Right cardiac atrium (tissue), 5 donors: Measurements from ENCODE around the gene CYP2A6. TPM values are rescaled to one million over a fixed set of nuclear protein-coding genes. Genes with fewer than 3 reads are reported as not detected.
A peak's percentile ranks its signal among the peaks of the same experiment; 100 is the strongest.

ENCODE experiments used
- ATAC-seq, 2 donors: fragments of 200-7000 bp; cut with Tn5 transposase; one replicate each; pipeline versions ENCODE4 v1.8.0 to v1.9.1; 2020; ENCODE audit warnings: moderate library complexity in 2 of 2, mild to moderate bottlenecking in 1 of 2
- DNase-seq, 3 donors: peaks; one replicate each; pipeline ENCODE4 v3.0.0-alpha.2; 2020
- H3K27ac ChIP-seq: one replicate; pipeline ENCODE4 v1.5.1; 2013; ENCODE audit warnings: mild to moderate bottlenecking, low read length, control low read depth, moderate library complexity
- H3K27me3 ChIP-seq: one replicate; pipeline ENCODE4 v1.6.1; 2013; ENCODE audit not compliant: control insufficient read depth, insufficient read depth
- H3K4me1 ChIP-seq: one replicate; pipeline ENCODE4 v1.6.1; 2013; ENCODE audit warnings: low read length; ENCODE audit not compliant: control insufficient read depth, insufficient read depth
- H3K4me3 ChIP-seq: one replicate; pipeline ENCODE4 v1.5.1; 2013; ENCODE audit warnings: low read length, control low read depth
- H3K9me3 ChIP-seq: one replicate; pipeline ENCODE4 v1.6.1; 2013; ENCODE audit warnings: low read length; ENCODE audit not compliant: control insufficient read depth
- WGBS: extraction: QIAGEN DNeasy Blood & Tissue Kit; methylation state at CpG from one replicate; pipeline ENCODE4 v1.1.7; 2013; 5-methylcytosine and 5-hydroxymethylcytosine counted together
- intact Hi-C, 4 donors: fragments of 100-400 bp; cut with DNase I; formaldehyde crosslinking; loops; one replicate each; pipeline versions ENCODE4 v1.11.0 to v1.14.0; 2022 to 2023
- polyA plus RNA-seq: library from polyadenylated mRNA; stranded (reverse); fragments of 200-250 nt; gene quantifications from one replicate; pipeline ENCODE4 v1.2.3, GENCODE V29; 2013
- total RNA-seq, 4 donors: library from RNA; stranded (reverse); fragmentation: NEBNext Ultra II Directional; extraction: Animal tissue kit (Norgen Biotek cat#: 25700); gene quantifications; one replicate each; pipeline ENCODE4 v1.2.1, GENCODE V29; 2021
- donor health status: healthy with polysubstance abuse.
- donor health status: DM: no; HTN: yes; CAD: no.
- donor health status: DM: no; HTN: no; CAD: no.
- donor health status: DM: no; HTN: yes; CAD: no; lungs with severe emphysema.
- donor health status: DM: yes; HTN: yes; CAD: no.

The CYP2A6 gene
- total and polyA plus RNA-seq, 5 donors = not detected

- Histone ChIP-seq H3K4me3 (no peak overlapping the region), H3K9me3 (no peaks in the 10 kb centered on the region), H3K27ac (peak overlapping the region; percentile 83), H3K27me3 (no peaks in the 10 kb centered on the region), H3K4me1 (peaks cover 57% of the 10 kb centered on the region)
- intact Hi-C loops = loop anchor here in 1 of 4 donors (5.0 kb wide), 1 partner anchor 143 kb away; no protein-coding TSS in a partner anchor
- ATAC-seq = no peak
- DNase-seq = peak in 2 of 3 donors; percentile 38 to 60
- 68% methylated on average over 2 of the region's 2 CpGs for WGBS
These were observed 44.9 kb downstream of the CYP2A6 start for GRCh38 chr19:40805258-40805868.

- H3K9me3 ChIP-seq = no peaks in the 10 kb centered on the region
- WGBS = 21% methylated on average over 7 of the region's 7 CpGs
- no peaks in the 10 kb centered on the region for H3K27me3 ChIP-seq
- peaks cover 58% of the 10 kb centered on the region for H3K4me1 ChIP-seq
- peak overlapping the region; percentile 83 for H3K27ac ChIP-seq
- H3K4me3 ChIP-seq = no peak overlapping the region
- no peak for ATAC-seq
- peak in 2 of 3 donors; percentile 38 to 74 for DNase-seq
- intact Hi-C loops = loop anchor here in 3 of 4 donors (5.0 kb wide), 2 partner anchors 53 to 143 kb away; partner anchors contain the start of genes ACTMAP (in 1 of the 3) and SNRPA (in 1 of the 3)
These were observed 45.4 kb downstream of the CYP2A6 start for GRCh38 chr19:40804783-40805242.

- H3K27me3 ChIP-seq = no peaks in the 10 kb centered on the region
- ATAC-seq (no peak), DNase-seq (peak; percentile 64 to 84 (median 78))
- no peaks in the 10 kb centered on the region for H3K9me3 ChIP-seq
- H3K4me1 ChIP-seq = peaks cover 57% of the 10 kb centered on the region
- 61% methylated on average over 6 of the region's 6 CpGs for WGBS
- intact Hi-C loops = loop anchor here in 2 of 4 donors (5.0 kb wide), 2 partner anchors 52 to 142 kb away; partner anchors contain the start of genes ACTMAP (in 1 of the 2) and SNRPA (in 1 of the 2)
- H3K27ac ChIP-seq = peak overlapping the region; percentile 83
- H3K4me3 ChIP-seq = no peak overlapping the region
These were observed 46.1 kb downstream of the CYP2A6 start for GRCh38 chr19:40803857-40804782.

- intact Hi-C loops = loop anchor here in 2 of 4 donors (5.0 kb wide), 2 partner anchors 51 to 141 kb away; partner anchors contain the start of genes ACTMAP (in 1 of the 2) and SNRPA (in 1 of the 2)
These were observed 46.9 kb downstream of the CYP2A6 start for GRCh38 chr19:40803170-40803856.

GRCh38 chr19:40802300-40803169 is 47.7 kb downstream of the CYP2A6 start:
- intact Hi-C loops = loop anchor here in 2 of 4 donors (5.0 kb wide), 2 partner anchors 50 to 140 kb away; partner anchors contain the start of genes ACTMAP (in 1 of the 2) and SNRPA (in 1 of the 2)
- Histone ChIP-seq H3K4me1 (peaks cover 57% of the 10 kb centered on the region), H3K27me3 (no peaks in the 10 kb centered on the region), H3K27ac (peak overlapping the region; percentile 83), H3K9me3 (no peaks in the 10 kb centered on the region), H3K4me3 (peak overlapping the region; percentile 21)
- DNase-seq (peak; percentile 79 to 93 (median 92)), ATAC-seq (peak; percentile 5 to 17)
- 11% methylated on average over 11 of the region's 11 CpGs for WGBS

More at GRCh38 chr19:40803170-40803856, 46.9 kb downstream of the CYP2A6 start:
- Histone ChIP-seq H3K9me3 (no peaks in the 10 kb centered on the region), H3K4me3 (no peak overlapping the region), H3K27ac (peak overlapping the region; percentile 83), H3K4me1 (peaks cover 57% of the 10 kb centered on the region), H3K27me3 (no peaks in the 10 kb centered on the region)
- ATAC-seq (no peak), DNase-seq (no peak)
- WGBS = 36% methylated on average over 9 of the region's 9 CpGs

GRCh38 chr19:40801426-40802299 is 48.6 kb downstream of the CYP2A6 start:
- DNase-seq = peak in 1 of 3 donors; percentile 47
- Histone ChIP-seq H3K4me1 (peaks cover 57% of the 10 kb centered on the region), H3K27ac (peak overlapping the region; percentile 83), H3K4me3 (peak overlapping the region; percentile 21), H3K27me3 (no peaks in the 10 kb centered on the region), H3K9me3 (no peaks in the 10 kb centered on the region)
- intact Hi-C loops = loop anchor here in 2 of 4 donors (5.0 kb wide), 2 partner anchors 49 to 139 kb away; partner anchors contain the start of genes ACTMAP (in 1 of the 2) and SNRPA (in 1 of the 2)
- 19% methylated on average over 13 of the region's 13 CpGs for WGBS
- ATAC-seq = no peak

- H3K27ac ChIP-seq = no peak overlapping the region
- DNase-seq (peak in 1 of 3 donors; percentile 69), ATAC-seq (no peak)
- no peaks in the 10 kb centered on the region for H3K9me3 ChIP-seq
- H3K4me3 ChIP-seq = no peak overlapping the region
- H3K4me1 ChIP-seq = peaks cover 51% of the 10 kb centered on the region
- intact Hi-C loops = loop anchor here in 2 of 4 donors (5.0 kb wide), 2 partner anchors 49 to 139 kb away; partner anchors contain the start of genes ACTMAP (in 1 of the 2) and SNRPA (in 1 of the 2)
- 75% methylated on average over 27 of the region's 27 CpGs for WGBS
- no peaks in the 10 kb centered on the region for H3K27me3 ChIP-seq
These were observed 49.3 kb downstream of the CYP2A6 start for GRCh38 chr19:40800997-40801377.

GRCh38 chr19:40800339-40800996 is 49.8 kb downstream of the CYP2A6 start:
- no peaks in the 10 kb centered on the region for H3K27me3 ChIP-seq
- H3K9me3 ChIP-seq = no peaks in the 10 kb centered on the region
- ATAC-seq = no peak
- intact Hi-C loops = loop anchor here in 2 of 4 donors (5.0 kb wide), 2 partner anchors 48 to 138 kb away; partner anchors contain the start of genes ACTMAP (in 1 of the 2) and SNRPA (in 1 of the 2)
- peak in 2 of 3 donors; percentile 23 to 57 for DNase-seq
- peak overlapping the region; percentile 89 for H3K4me3 ChIP-seq
- H3K4me1 ChIP-seq = peaks cover 47% of the 10 kb centered on the region
- peak overlapping the region; percentile 63 for H3K27ac ChIP-seq
- 55% methylated on average over 27 of the region's 27 CpGs for WGBS
